ENCODE data around the gene ALOXE3. TPM values are rescaled to one million over a fixed set of nuclear protein-coding genes. Genes with fewer than 3 reads are reported as not detected.

ALOXE3 gene
- polyA plus RNA-seq, 3 donors, result not detected

- H3K27me3 ChIP-seq (ENCODE audit: control insufficient read depth in 2 of 2, insufficient read depth in 2 of 2, low read length in 2 of 2), result peaks cover 0 to 37% of the 10 kb centered on the region in 2 donors
- no peaks in the 10 kb centered on the region for H3K79me2 ChIP-seq (ENCODE audit: insufficient read depth, low read length)
- H4K20me1 ChIP-seq (ENCODE audit: insufficient read depth, low read length), result no peaks in the 10 kb centered on the region
- no peak overlapping the region for H3K27ac ChIP-seq (ENCODE audit: low read depth in 1 of 2, low read length in 2 of 2)
- no peak overlapping the region for H3K4me3 ChIP-seq (replicated peaks in 1 of 3; ENCODE audit: low read depth in 2 of 3, low read length in 3 of 3)
- peaks cover 15 to 17% of the 10 kb centered on the region in 2 donors for H3K4me1 ChIP-seq (ENCODE audit: control insufficient read depth in 1 of 2, insufficient read depth in 2 of 2, low read length in 2 of 2)
- Mint-ChIP-seq H3K27me3 (ENCODE audit: low read depth in 3 of 3) (peaks cover 26 to 56% (median 39%) of the 10 kb centered on the region in 3 donors), H3K4me1 (peaks cover 9% of the 10 kb centered on the region), H3K36me3 (peaks cover 0 to 3% of the 10 kb centered on the region in 2 donors), H3K27ac (no peak overlapping the region), H3K9me3 (peaks cover 0 to 7% (median 2%) of the 10 kb centered on the region in 7 donors), H3K4me3 (no peak overlapping the region)
- DNase-seq, result no peak
- no peak overlapping the region for H2AFZ ChIP-seq (ENCODE audit: insufficient read depth, low read depth, low read length, poor library complexity, severe bottlenecking)
- intact Hi-C loops (cut with micrococcal nuclease), result no loop called here
- no peak overlapping the region for H3K4me2 ChIP-seq (replicated peaks; ENCODE audit: extremely low read depth, low read length, poor library complexity, severe bottlenecking)
- H3K9me3 ChIP-seq (replicated peaks in 1 of 2; ENCODE audit: control insufficient read depth in 1 of 2, insufficient read depth in 1 of 2, low read length in 2 of 2), result no peaks in the 10 kb centered on the region
- WGBS (ENCODE audit: insufficient coverage), result no CpG with 5 or more reads among the region's 3 CpGs
- no peak for TF ChIP-seq CTCF (IDR thresholded peaks at IDR 0.05)
- no peaks in the 10 kb centered on the region for H3K36me3 ChIP-seq (replicated peaks in 1 of 2; ENCODE audit: control insufficient read depth in 1 of 2, insufficient read depth in 2 of 2, low read length in 2 of 2)
- no peak overlapping the region for H3K9ac ChIP-seq (ENCODE audit: insufficient read depth, low read length, poor library complexity, severe bottlenecking)
These were observed 36.4 kb downstream of the ALOXE3 start for GRCh38 chr17:8081876-8082275.

GRCh38 chr17:8080799-8081219, 37.5 kb downstream of the ALOXE3 start:
- Mint-ChIP-seq H3K9me3 (peaks cover 0 to 7% (median 2%) of the 10 kb centered on the region in 7 donors), H3K36me3 (peaks cover 0 to 3% of the 10 kb centered on the region in 2 donors), H3K27ac (peak overlapping the region in 1 of 7 donors; percentile 12), H3K4me1 (peaks cover 11% of the 10 kb centered on the region), H3K4me3 (peak overlapping the region in 1 of 2 donors; percentile 62), H3K27me3 (ENCODE audit: low read depth in 3 of 3) (peaks cover 29 to 59% (median 40%) of the 10 kb centered on the region in 3 donors)
- H3K9ac ChIP-seq (ENCODE audit: insufficient read depth, low read length, poor library complexity, severe bottlenecking), result no peak overlapping the region
- no peak for TF ChIP-seq CTCF (IDR thresholded peaks at IDR 0.05)
- intact Hi-C loops (cut with micrococcal nuclease), result no loop called here
- no peak overlapping the region for H2AFZ ChIP-seq (ENCODE audit: insufficient read depth, low read depth, low read length, poor library complexity, severe bottlenecking)
- peaks cover 15 to 17% of the 10 kb centered on the region in 2 donors for H3K4me1 ChIP-seq (ENCODE audit: control insufficient read depth in 1 of 2, insufficient read depth in 2 of 2, low read length in 2 of 2)
- no peak overlapping the region for H3K27ac ChIP-seq (ENCODE audit: low read depth in 1 of 2, low read length in 2 of 2)
- WGBS (ENCODE audit: insufficient coverage), result 95% methylated on average over 13 of the region's 17 CpGs
- H4K20me1 ChIP-seq (ENCODE audit: insufficient read depth, low read length), result no peaks in the 10 kb centered on the region
- DNase-seq, result no peak
- H3K4me3 ChIP-seq (replicated peaks in 1 of 3; ENCODE audit: low read depth in 2 of 3, low read length in 3 of 3), result no peak overlapping the region
- peaks cover 0 to 41% of the 10 kb centered on the region in 2 donors for H3K27me3 ChIP-seq (ENCODE audit: control insufficient read depth in 2 of 2, insufficient read depth in 2 of 2, low read length in 2 of 2)
- no peak overlapping the region for H3K4me2 ChIP-seq (replicated peaks; ENCODE audit: extremely low read depth, low read length, poor library complexity, severe bottlenecking)
- no peaks in the 10 kb centered on the region for H3K36me3 ChIP-seq (replicated peaks in 1 of 2; ENCODE audit: control insufficient read depth in 1 of 2, insufficient read depth in 2 of 2, low read length in 2 of 2)
- no peaks in the 10 kb centered on the region for H3K9me3 ChIP-seq (replicated peaks in 1 of 2; ENCODE audit: control insufficient read depth in 1 of 2, insufficient read depth in 1 of 2, low read length in 2 of 2)
- no peaks in the 10 kb centered on the region for H3K79me2 ChIP-seq (ENCODE audit: insufficient read depth, low read length)
